ENCODE data around the gene BRCC3.

BRCC3 gene

GRCh38 chrX:155070975-155071693 is at the start of gene BRCC3, which contains the start of the genes CMC4 and MTCP1:
Gene BRCC3, plus strand, starts transcription at chrX:155071508. Its CDS starts 20 bp downstream, at chrX:155071528.
Gene CMC4, minus strand, starts transcription at chrX:155071136. Its CDS starts 7,113 bp downstream, at chrX:155064023.
Gene MTCP1, minus strand, starts transcription at chrX:155071136. Its CDS starts 5,126 bp downstream, at chrX:155066010.
- in situ Hi-C loops (cut with MboI; ENCODE audit: low sequenced_read_pairs) = no loop called here

- in situ Hi-C loops (cut with MboI; ENCODE audit: low sequenced_read_pairs) = no loop called here
These were observed 48.7 kb upstream of the BRCC3 start, which contains the start of gene F8 for GRCh38 chrX:155022585-155022984. Gene F8, minus strand, starts transcription at chrX:155022723. Its CDS starts 171 bp downstream, at chrX:155022552.

- in situ Hi-C loops (cut with MboI; ENCODE audit: low sequenced_read_pairs) = no loop called here
These were observed 47.1 kb upstream of the BRCC3 start for GRCh38 chrX:155023907-155024833.

- in situ Hi-C loops (cut with MboI; ENCODE audit: low sequenced_read_pairs) = no loop called here
These were observed 44.9 kb upstream of the BRCC3 start for GRCh38 chrX:155026420-155026726.

- in situ Hi-C loops (cut with MboI; ENCODE audit: low sequenced_read_pairs) = no loop called here
These were observed 44.4 kb upstream of the BRCC3 start, which contains the start of gene FUNDC2 for GRCh38 chrX:155026727-155027508. Gene FUNDC2, plus strand, starts transcription at chrX:155026844. Its CDS starts 95 bp downstream, at chrX:155026939.

- in situ Hi-C loops (cut with MboI; ENCODE audit: low sequenced_read_pairs) = no loop called here
These were observed 43.7 kb upstream of the BRCC3 start for GRCh38 chrX:155027509-155028066.

- in situ Hi-C loops (cut with MboI; ENCODE audit: low sequenced_read_pairs) = no loop called here
These were observed 43.2 kb upstream of the BRCC3 start for GRCh38 chrX:155028129-155028528.

- in situ Hi-C loops (cut with MboI; ENCODE audit: low sequenced_read_pairs) = no loop called here
These were observed 42.4 kb upstream of the BRCC3 start for GRCh38 chrX:155028877-155029291.

GRCh38 chrX:155031657-155032056 is 39.7 kb upstream of the BRCC3 start:
- in situ Hi-C loops (cut with MboI; ENCODE audit: low sequenced_read_pairs) = no loop called here

- in situ Hi-C loops (cut with MboI; ENCODE audit: low sequenced_read_pairs) = no loop called here
These were observed 35.6 kb upstream of the BRCC3 start for GRCh38 chrX:155035688-155036087.

- in situ Hi-C loops (cut with MboI; ENCODE audit: low sequenced_read_pairs) = no loop called here
These were observed 25.0 kb upstream of the BRCC3 start for GRCh38 chrX:155046129-155046810.

- in situ Hi-C loops (cut with MboI; ENCODE audit: low sequenced_read_pairs) = no loop called here
These were observed 24.3 kb upstream of the BRCC3 start for GRCh38 chrX:155046811-155047528.

GRCh38 chrX:155048977-155049619 is 22.2 kb upstream of the BRCC3 start:
- in situ Hi-C loops (cut with MboI; ENCODE audit: low sequenced_read_pairs) = no loop called here

GRCh38 chrX:155052738-155053498 is 18.4 kb upstream of the BRCC3 start:
- in situ Hi-C loops (cut with MboI; ENCODE audit: low sequenced_read_pairs) = no loop called here

GRCh38 chrX:155053656-155054055 is 17.7 kb upstream of the BRCC3 start:
- in situ Hi-C loops (cut with MboI; ENCODE audit: low sequenced_read_pairs) = no loop called here

- in situ Hi-C loops (cut with MboI; ENCODE audit: low sequenced_read_pairs) = no loop called here
These were observed 17.1 kb upstream of the BRCC3 start for GRCh38 chrX:155054255-155054654.

- in situ Hi-C loops (cut with MboI; ENCODE audit: low sequenced_read_pairs) = no loop called here
These were observed 15.8 kb upstream of the BRCC3 start for GRCh38 chrX:155055494-155055893.

GRCh38 chrX:155056471-155056870 is 14.8 kb upstream of the BRCC3 start:
- in situ Hi-C loops (cut with MboI; ENCODE audit: low sequenced_read_pairs) = no loop called here
